Psoas muscle (tissue), 8 donors: ENCODE results near the gene PDZRN4. TPM values are rescaled to one million over a fixed set of nuclear protein-coding genes. Genes with fewer than 3 reads are reported as not detected.

Experiments
- ATAC-seq, 4 donors: fragments of 200-7000 bp; cut with Tn5 transposase; one replicate each; pipeline ENCODE4 v1.9.1; 2020; ENCODE audit warnings: moderate library complexity in 3 of 4, mild to moderate bottlenecking in 2 of 4
- DNase-seq, 2 donors: peaks; one replicate each; pipeline ENCODE4 v3.0.0-alpha.2; 2020
- H3K27ac ChIP-seq: fragments of 200-600 bp; one replicate; pipeline ENCODE4 v1.8.0; 2022
- H3K27me3 ChIP-seq, 3 donors: fragments of 200-600 bp in 1 of 3; one replicate each; pipeline versions ENCODE4 v1.6.1 to v1.8.0; 2013 to 2022; ENCODE audit warnings: low read length in 2 of 3, mild to moderate bottlenecking in 2 of 3, moderate library complexity in 1 of 3; ENCODE audit not compliant: insufficient read depth in 3 of 3
- H3K36me3 ChIP-seq, 2 donors: fragments of 200-600 bp in 1 of 2; one replicate each; pipeline versions ENCODE4 v1.6.1 to v1.8.0; 2013 to 2022; ENCODE audit warnings: low read depth in 1 of 2, mild to moderate bottlenecking in 1 of 2, moderate library complexity in 1 of 2; ENCODE audit not compliant: insufficient read depth in 1 of 2
- H3K4me1 ChIP-seq: fragments of 200-600 bp; one replicate; pipeline ENCODE4 v1.8.0; 2022
- H3K4me3 ChIP-seq: fragments of 200-600 bp; one replicate; pipeline ENCODE4 v1.8.0; 2022; ENCODE audit warnings: mild to moderate bottlenecking
- H3K9me3 ChIP-seq: fragments of 200-600 bp; one replicate; pipeline ENCODE4 v1.8.0; 2022
- WGBS, 3 donors: extraction: QIAGEN DNeasy Blood & Tissue Kit; methylation state at CpG; one replicate each; pipeline versions ENCODE4 v1.1.6 to v1.1.7; 2013; 5-methylcytosine and 5-hydroxymethylcytosine counted together
- intact Hi-C, 2 donors: fragments of 100-400 bp; cut with DNase I; formaldehyde crosslinking; loops; one replicate each; pipeline versions ENCODE4 v1.11.0 to v1.14.2; 2022
- polyA plus RNA-seq, 3 donors: library from polyadenylated mRNA; stranded (reverse); fragments of 200-250 nt; gene quantifications; one replicate each; pipeline ENCODE4 v1.2.3, GENCODE V29; 2013
- total RNA-seq, 4 donors: library from RNA; stranded (reverse); fragmentation: NEBNext Ultra II Directional in 2 of 4; extraction: Animal tissue kit (Norgen Biotek cat#: 25700) in 2 of 4; gene quantifications; one replicate each; pipeline versions ENCODE4 v1.2.1 to v1.2.4, GENCODE V29; 2021 to 2023
- TF ChIP-seq, protein P1 (sequence below): fragments of 200-600 bp; IDR thresholded peaks from one replicate; pipeline ENCODE4 v1.8.0; 2022; ENCODE audit warnings: antibody characterized with exemption
- donor health status: healthy with polysubstance abuse.
- donor health status: DM: no; HTN: no; CAD: no; lungs with moderate emphysema.
- donor health status: Bipolar disorder and iron deficiency.
- donor health status: healthy.
- donor health status: DM: yes; HTN: yes; CAD: no.
- donor health status: DM: no; HTN: no; CAD: no.
- donor health status: DM: no; HTN: no; CAD: no.
- donor health status: DM: yes; HTN: yes; CAD: no.

PDZRN4 gene
- total and polyA plus RNA-seq, 7 donors, result 0.11 to 0.39 (median 0.20) TPM; not detected in 1

DNA sequence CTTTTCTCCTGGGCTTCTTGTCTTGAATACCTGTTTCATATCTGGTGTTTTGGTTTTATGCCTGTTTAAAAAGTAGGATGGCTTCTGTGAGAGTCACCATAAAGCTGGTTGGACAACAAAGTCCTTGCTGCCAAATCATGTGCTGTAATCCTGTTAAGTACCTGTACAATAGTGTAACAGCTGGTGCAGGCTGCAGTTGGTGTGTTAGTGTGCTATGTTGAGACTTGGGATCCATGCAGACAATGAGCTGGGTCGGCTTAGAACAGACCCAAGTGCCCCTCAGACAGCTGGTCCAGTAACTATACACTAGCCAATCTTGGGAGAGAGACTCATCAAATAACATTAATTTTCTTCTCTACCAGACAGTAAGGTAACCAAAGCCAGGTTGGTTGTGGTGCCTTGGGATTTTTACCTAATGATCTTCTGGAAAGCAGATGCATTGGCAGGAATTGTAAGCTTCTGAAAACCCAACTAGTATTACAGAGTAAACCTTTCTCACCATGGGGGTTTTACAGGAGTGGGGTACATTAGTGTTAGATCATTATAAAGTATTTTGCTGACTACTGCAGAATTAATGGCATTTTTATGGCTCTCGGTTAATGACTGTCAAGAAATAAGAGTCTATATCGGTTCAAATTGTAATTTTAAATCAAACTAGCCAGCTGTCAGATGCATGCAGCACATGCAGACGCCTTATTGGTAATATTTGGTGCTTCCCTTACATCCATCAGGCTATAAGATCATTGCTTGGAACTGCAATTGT is 231.2 kb downstream of the PDZRN4 start:
- H3K9me3 ChIP-seq, result no peaks in the 10 kb centered on the region
- intact Hi-C loops, result no loop called here
- H3K27ac ChIP-seq, result no peak overlapping the region
- H3K27me3 ChIP-seq, result no peaks in the 10 kb centered on the region
- H3K4me1 ChIP-seq, result no peaks in the 10 kb centered on the region
- DNase-seq, result no peak
- H3K36me3 ChIP-seq, result no peaks in the 10 kb centered on the region
- no peak for ATAC-seq
- 45 to 52% (median 51%) methylated on average over 4 of the region's 4 CpGs for WGBS, 3 donors
- no peak overlapping the region for H3K4me3 ChIP-seq
- TF ChIP-seq, protein P1, sequence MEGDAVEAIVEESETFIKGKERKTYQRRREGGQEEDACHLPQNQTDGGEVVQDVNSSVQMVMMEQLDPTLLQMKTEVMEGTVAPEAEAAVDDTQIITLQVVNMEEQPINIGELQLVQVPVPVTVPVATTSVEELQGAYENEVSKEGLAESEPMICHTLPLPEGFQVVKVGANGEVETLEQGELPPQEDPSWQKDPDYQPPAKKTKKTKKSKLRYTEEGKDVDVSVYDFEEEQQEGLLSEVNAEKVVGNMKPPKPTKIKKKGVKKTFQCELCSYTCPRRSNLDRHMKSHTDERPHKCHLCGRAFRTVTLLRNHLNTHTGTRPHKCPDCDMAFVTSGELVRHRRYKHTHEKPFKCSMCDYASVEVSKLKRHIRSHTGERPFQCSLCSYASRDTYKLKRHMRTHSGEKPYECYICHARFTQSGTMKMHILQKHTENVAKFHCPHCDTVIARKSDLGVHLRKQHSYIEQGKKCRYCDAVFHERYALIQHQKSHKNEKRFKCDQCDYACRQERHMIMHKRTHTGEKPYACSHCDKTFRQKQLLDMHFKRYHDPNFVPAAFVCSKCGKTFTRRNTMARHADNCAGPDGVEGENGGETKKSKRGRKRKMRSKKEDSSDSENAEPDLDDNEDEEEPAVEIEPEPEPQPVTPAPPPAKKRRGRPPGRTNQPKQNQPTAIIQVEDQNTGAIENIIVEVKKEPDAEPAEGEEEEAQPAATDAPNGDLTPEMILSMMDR, result no peak

DNA sequence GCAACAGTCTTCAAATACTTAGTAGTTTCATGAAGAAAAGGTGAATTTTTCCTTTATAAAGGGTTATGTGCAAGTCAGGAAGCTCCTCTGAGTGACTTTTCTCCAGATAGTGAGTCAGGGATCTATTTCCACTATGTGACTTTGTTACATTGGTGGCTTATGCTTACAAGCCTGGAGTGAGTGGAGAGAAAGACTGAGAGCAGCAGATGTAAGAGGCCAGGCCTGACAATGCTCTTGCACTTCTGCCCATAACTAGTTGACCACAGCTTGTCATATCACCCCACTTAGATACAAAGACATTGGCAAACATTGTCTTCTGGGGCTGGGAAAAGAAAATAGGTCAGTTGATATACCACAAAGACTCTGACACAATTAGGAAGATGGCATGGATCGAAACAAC is 236.5 kb downstream of the PDZRN4 start:
- TF ChIP-seq, protein P1, result no peak
- H3K27me3 ChIP-seq, result no peaks in the 10 kb centered on the region
- no peaks in the 10 kb centered on the region for H3K36me3 ChIP-seq
- H3K27ac ChIP-seq, result no peak overlapping the region
- no peak for ATAC-seq
- H3K4me1 ChIP-seq, result no peaks in the 10 kb centered on the region
- WGBS, 3 donors, result 95 to 97% (median 97%) methylated on average over 1 of the region's 1 CpG
- no peak for DNase-seq
- intact Hi-C loops, result no loop called here
- no peaks in the 10 kb centered on the region for H3K9me3 ChIP-seq
- H3K4me3 ChIP-seq, result no peak overlapping the region

DNA sequence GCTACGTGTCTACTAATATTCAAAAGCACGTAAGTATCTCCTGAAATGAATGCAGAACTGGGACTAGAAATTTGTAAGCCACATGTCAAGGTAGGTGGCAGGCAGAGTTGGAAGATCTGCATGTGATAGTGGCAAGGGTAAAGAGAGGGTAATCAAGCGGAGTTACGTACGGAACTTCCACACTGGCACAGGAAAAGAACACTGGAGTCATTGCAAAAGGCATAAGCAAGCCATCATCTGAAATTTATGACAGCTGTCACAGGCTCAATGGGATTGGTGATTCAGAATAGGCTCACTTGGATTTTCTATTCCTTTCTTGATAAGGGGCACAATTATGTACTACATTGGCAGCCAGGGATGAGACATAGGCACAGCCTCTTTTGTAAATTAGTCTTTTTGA is 245.3 kb downstream of the PDZRN4 start:
- 89 to 95% (median 89%) methylated on average over 5 of the region's 5 CpGs for WGBS, 3 donors
- intact Hi-C loops, result no loop called here

DNA sequence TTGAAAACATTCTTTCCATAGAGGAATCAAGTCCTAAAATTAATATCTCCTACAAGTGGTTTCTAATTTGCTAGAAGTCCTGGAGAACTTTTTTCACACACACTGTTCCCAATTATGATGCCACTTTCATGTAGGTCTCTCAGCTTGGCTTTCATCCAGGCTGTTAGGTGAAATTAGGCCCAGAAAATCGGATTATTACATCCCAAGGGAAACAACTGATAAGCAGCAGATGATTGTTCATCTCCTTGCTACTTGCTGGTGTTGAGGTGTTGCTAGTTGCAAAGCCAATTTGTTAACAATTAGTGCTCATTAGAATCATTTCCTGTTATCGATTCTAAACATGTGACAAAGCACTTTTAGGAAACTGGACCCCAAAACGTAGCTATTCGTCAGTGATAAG is 248.0 kb downstream of the PDZRN4 start:
- DNase-seq (no peak), ATAC-seq (no peak)
- Histone ChIP-seq H3K4me1 (no peaks in the 10 kb centered on the region), H3K9me3 (no peaks in the 10 kb centered on the region), H3K4me3 (no peak overlapping the region), H3K27ac (no peak overlapping the region), H3K36me3 (no peaks in the 10 kb centered on the region), H3K27me3 (no peaks in the 10 kb centered on the region)
- TF ChIP-seq, protein P1, result no peak
- WGBS, 3 donors, result 48 to 57% (median 55%) methylated on average over 4 of the region's 4 CpGs
- intact Hi-C loops, result no loop called here

More for the DNA sequence above, 245.3 kb downstream of the PDZRN4 start:
- Histone ChIP-seq H3K9me3 (no peaks in the 10 kb centered on the region), H3K27ac (no peak overlapping the region), H3K4me3 (no peak overlapping the region), H3K4me1 (no peaks in the 10 kb centered on the region), H3K27me3 (no peaks in the 10 kb centered on the region), H3K36me3 (no peaks in the 10 kb centered on the region)
- ATAC-seq, result no peak
- TF ChIP-seq, protein P1, result no peak
- DNase-seq, result no peak

DNA sequence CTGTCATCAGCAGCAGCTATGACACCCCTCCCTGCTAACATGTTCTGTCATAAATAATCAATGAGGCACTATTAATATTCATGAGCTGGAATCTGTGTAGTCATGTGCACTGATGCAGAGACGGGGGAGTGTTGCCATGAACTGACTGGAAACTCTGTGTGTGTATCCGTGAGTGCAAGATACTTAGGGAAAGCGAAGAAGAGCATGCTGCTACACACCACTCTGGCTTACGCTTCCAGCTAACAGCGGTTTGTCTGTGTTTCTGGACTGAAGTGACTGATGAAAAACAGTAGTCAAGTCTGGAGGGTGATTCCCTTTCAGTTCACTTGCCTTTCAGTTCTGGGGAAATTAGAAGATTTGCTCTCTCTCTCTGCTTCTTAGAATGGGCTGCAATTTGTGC is 249.4 kb downstream of the PDZRN4 start:
- no peak for DNase-seq
- Histone ChIP-seq H3K4me1 (no peaks in the 10 kb centered on the region), H3K27ac (no peak overlapping the region), H3K27me3 (no peaks in the 10 kb centered on the region), H3K9me3 (no peaks in the 10 kb centered on the region), H3K36me3 (no peaks in the 10 kb centered on the region), H3K4me3 (no peak overlapping the region)
- WGBS, 3 donors, result 67 to 79% (median 74%) methylated on average over 5 of the region's 5 CpGs
- ATAC-seq, result no peak
- intact Hi-C loops, result no loop called here
- TF ChIP-seq, protein P1, result no peak
